Measurements from ENCODE around the gene SERPINA3.
A peak's percentile ranks its signal among the peaks of the same experiment; 100 is the strongest.
"Not testable (repeated sequence)": the region's sequence is repeated elsewhere in the genome, so short reads cannot be mapped to it uniquely, and the experiment has no call there.

Gene SERPINA3

DNA sequence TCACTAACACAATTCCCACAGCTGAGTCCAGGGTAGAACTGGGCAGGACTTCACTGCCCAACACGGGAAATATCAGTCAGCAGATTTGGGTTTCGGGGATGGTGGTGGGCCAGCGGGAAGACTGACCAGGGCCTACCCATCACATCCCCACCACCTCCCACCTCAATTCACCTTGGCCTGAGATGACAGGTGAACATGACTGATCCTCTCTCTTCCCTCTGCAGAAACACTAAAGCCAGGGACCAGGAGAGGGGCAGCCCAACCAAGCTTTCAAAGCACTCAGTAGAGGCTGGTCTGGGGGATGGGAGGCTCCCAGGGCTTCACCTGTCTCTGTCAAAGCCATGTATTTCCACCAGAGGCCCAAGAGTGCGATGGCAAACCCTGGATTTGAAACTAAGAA is 28.6 kb upstream of the SERPINA3 start:
- no peak overlapping the region for H3K27ac ChIP-seq
- no peak for DNase-seq (ENCODE audit: low read depth, low spot score)

DNA sequence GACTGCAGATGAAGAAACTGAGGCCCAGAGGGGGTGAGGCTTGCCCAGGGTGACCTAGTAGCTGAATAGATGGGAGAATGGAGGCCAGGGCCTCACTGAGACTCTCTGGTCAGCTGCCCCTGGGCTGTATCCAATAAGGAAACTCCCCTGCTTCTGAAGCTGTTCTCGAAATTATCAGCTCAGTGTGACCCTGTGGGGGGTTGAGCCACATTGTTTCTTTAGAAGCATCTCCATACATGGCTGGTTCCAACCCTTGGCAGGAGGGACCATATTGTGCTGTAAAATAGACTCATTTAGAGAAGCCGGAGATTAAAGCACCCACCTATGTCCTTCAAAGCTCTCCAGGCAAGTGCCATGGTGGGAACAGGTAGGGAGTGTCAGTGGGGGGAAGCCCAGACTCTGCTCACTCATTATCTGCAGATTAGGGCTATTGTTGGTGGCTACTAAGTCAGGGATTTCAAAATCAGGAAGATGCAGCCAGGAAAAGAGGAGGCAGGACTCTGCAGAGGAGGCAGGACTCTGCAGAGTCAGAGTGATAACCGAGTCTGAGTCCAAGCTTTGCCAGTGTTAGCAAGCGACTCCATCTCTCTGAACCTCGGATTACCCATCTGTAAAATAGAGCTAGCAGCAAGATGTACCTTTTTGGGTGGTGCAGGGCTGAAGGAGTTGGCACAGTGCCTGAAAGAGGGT is 27.5 kb upstream of the SERPINA3 start:
- no peak for DNase-seq (ENCODE audit: low read depth, low spot score)

GRCh38 chr14:94586635-94587034 is 25.6 kb upstream of the SERPINA3 start:
- DNase-seq (ENCODE audit: low read depth, low spot score): no peak
- H3K27ac ChIP-seq: no peak overlapping the region

More for the DNA sequence above, 27.5 kb upstream of the SERPINA3 start:
- H3K27ac ChIP-seq: no peak overlapping the region

DNA sequence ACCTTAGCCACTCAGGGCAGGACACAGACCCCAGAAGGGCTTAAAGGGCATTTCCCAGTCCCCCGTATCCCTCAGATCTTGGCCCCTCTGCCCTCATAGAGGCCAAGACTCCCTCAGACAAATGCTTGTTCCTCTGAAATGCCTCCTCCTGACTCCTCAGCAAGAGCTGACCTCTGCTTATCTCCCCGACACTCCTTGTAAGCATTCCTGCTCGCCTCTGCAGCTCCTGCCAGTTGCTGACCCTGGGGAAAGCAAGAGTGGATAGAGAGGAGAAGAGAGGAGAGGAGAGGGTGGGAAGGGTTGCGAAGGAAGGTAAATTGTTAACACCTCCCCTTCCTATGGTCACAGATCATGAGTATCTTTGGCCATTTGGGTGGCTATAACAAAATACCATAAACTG is 23.9 kb upstream of the SERPINA3 start:
- no peak overlapping the region for H3K27ac ChIP-seq
- DNase-seq (ENCODE audit: low read depth, low spot score): no peak

GRCh38 chr14:94591073-94591472 is 21.1 kb upstream of the SERPINA3 start:
- no peak overlapping the region for H3K27ac ChIP-seq

GRCh38 chr14:94591871-94592270 is 20.3 kb upstream of the SERPINA3 start:
- DNase-seq (ENCODE audit: low read depth, low spot score): no peak
- H3K27ac ChIP-seq: no peak overlapping the region

More at GRCh38 chr14:94591073-94591472, 21.1 kb upstream of the SERPINA3 start:
- DNase-seq (ENCODE audit: low read depth, low spot score): no peak

DNA sequence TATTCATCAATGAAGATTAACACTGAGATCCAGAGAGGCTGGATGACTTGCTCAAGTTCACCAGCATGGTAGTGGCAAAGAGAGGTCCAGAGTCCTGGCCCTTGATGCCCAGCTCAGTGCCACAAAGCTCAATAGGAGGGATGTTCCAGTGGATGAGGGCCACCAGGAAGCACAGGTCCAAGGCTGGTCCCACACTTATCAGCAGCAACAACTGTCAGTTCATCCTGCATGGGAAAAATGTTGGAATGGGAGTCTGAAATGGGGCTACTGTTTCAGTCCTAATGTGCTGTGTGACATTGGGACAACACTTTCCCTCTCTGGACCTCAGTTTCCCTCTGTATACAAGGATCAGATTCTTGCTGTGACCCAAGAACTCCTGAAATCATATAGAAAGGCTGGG is 19.7 kb upstream of the SERPINA3 start:
- DNase-seq (ENCODE audit: low read depth, low spot score): no peak
- no peak overlapping the region for H3K27ac ChIP-seq

DNA sequence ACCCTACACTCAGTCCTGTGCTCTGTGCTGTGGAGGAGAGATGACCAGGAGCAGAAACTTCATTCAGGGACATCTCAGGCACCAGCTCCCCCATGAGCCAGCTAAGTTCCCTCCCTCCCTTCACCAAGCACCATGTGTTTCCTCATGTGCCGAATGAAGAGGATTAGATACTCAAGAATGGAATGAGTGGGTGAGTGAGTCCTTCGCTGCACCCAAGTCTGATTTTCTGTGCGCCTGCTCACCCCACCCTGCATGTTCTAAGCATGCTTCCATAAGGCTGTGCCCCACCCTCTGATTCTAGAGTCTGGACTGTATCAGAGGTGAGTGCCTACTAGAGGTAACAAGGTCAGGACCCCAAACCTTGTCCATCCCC is 18.8 kb upstream of the SERPINA3 start:
- no peak for DNase-seq (ENCODE audit: low read depth, low spot score)

DNA sequence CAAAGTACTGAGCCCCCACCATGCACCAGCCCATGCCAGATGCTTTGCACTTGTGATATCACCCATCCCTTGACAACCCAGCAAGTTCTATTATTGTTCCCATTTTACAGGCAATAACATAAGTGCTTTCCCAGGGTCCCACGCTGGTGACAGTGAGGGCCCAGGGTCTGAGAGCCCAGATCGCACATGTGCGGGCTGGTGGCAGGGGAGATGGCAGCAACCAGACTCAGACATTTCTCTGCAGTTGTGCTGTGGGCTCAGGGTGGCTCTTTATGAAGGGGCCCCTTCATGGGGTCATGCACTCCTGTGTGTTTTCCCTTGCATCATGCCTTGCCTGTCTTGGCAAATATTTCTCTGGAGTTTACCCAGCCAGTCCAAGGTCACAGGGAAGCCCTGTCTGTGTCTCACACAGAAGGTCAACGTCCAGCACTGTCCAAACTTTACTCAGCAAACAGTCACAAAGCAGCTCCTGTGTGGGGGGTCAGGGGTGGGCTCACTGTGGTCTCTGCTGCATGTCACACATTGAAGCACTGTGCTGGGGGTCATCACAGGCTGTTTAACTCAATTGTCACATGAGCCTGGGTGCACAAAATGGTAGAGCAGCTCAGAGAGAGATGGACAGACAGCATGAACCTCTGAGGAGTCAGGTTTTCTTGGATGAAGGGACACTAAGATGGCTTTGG is 18.3 kb upstream of the SERPINA3 start:
- DNase-seq (ENCODE audit: low read depth, low spot score): no peak
- no peak overlapping the region for H3K27ac ChIP-seq

More for the DNA sequence above, 18.8 kb upstream of the SERPINA3 start:
- H3K27ac ChIP-seq: no peak overlapping the region

DNA sequence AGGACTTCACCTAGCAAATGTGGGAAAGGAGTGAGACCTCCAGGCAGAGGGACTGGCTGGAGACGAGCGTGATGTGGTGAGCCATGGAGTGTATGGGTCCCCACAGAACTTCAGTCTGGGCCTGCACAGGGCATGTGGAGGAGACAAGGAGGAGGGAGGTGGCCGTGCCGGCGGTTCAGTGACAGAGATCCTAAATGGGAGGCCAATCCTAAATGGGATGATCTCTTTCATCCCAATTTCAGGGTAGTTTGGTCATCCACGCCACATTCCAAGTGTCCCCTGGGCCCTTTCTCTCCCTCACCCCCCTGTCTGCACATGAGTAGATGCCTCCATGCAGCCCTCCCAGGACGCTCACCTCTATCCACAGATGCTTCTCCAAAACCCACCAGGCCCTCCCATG is 17.8 kb upstream of the SERPINA3 start:
- no peak for DNase-seq (ENCODE audit: low read depth, low spot score)
- H3K27ac ChIP-seq: no peak overlapping the region

GRCh38 chr14:94595912-94596311 is 16.3 kb upstream of the SERPINA3 start:
- H3K27ac ChIP-seq: no peak overlapping the region
- no peak for DNase-seq (ENCODE audit: low read depth, low spot score)

- no peak overlapping the region for H3K27ac ChIP-seq
- no peak for DNase-seq (ENCODE audit: low read depth, low spot score)
Measured at GRCh38 chr14:94596361-94596760, 15.8 kb upstream of the SERPINA3 start.

GRCh38 chr14:94597788-94598187 is 14.4 kb upstream of the SERPINA3 start:
- no peak for DNase-seq (ENCODE audit: low read depth, low spot score)
- no peak overlapping the region for H3K27ac ChIP-seq

DNA sequence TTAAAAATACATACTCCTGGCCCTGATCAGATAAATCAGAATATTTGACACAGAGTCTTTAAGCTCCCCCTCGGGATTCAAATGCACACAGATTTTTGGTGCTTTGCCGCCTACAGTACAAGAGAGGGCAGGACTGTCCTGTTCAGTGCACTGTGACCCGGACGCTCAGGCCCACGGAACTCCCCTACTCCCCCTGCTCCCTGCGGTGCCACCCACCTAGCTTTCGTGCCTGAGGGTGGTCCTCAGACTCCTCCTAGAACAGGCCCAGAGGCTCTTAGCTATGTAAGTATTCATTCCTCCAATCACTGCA is 13.7 kb upstream of the SERPINA3 start:
- DNase-seq (ENCODE audit: low read depth, low spot score): no peak
- H3K27ac ChIP-seq: peak overlapping the region; percentile 92

GRCh38 chr14:94598816-94599655 is 13.2 kb upstream of the SERPINA3 start:
- peak; percentile 95 for DNase-seq (ENCODE audit: low read depth, low spot score)
- H3K27ac ChIP-seq: peak overlapping the region; percentile 92

DNA sequence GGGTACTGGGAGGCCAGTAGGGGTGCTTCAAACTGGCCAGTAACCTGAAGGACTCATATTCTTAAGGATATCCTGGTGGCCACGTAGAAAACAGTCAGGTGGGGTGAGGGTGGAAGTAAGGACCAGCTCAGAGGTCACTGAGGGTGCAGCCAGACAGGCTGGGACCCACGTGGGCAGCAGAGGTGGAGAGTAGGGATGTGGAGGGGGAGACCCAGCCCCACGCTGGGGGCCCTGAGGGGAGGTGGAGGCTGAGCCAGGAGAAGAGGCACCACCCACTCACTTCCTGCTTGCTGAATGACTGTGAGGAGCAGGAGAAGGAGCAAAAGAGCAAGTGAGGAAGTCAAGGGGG is 12.6 kb upstream of the SERPINA3 start:
- peak overlapping the region; percentile 92 for H3K27ac ChIP-seq

DNA sequence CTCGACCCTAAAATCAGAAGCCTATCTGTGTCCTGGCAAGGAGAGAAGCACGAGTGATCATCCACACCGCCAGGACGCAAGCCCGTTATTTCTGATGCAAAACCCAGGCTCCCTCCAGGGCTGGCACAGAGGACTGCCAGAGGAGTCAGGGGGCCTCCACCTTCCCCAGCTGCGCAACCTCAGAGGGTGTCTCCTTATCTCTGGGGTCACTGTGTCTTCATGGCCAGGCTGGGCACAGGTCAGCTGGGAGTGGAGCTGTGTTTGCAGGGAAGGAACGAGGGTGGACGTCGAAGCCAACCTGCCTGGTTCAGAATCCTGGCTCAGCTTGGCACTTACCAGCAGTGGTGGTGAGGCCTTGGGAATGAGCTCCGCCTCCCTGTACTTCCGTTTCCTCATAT is 12.0 kb upstream of the SERPINA3 start:
- no peak for DNase-seq (ENCODE audit: low read depth, low spot score)
- peak overlapping the region; percentile 92 for H3K27ac ChIP-seq

More for the DNA sequence above, 12.6 kb upstream of the SERPINA3 start:
- no peak for DNase-seq (ENCODE audit: low read depth, low spot score)

GRCh38 chr14:94601884-94602391 is 10.3 kb upstream of the SERPINA3 start:
- peak; percentile 44 for DNase-seq (ENCODE audit: low read depth, low spot score)
- H3K27ac ChIP-seq: peak overlapping the region; percentile 92

DNA sequence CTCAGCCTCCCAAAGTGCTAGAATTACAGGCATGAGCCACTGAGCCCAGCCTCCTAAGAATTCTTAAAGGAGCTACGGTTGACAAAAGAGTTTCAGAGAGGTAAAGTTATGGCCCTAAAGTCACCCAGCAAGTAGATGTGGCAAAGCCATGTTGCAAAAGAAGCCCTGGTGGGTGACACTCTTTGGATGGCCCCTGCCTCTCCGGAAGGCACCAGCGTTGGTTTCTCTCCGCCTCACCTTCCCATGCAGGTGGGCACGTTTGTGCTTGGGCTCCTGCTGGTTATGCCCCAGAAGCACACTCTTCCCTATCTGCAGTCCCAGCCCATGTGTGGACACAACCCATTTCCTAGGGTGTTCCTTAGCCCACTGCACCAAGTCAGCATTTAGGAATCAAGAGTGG is 9.5 kb upstream of the SERPINA3 start:
- DNase-seq (ENCODE audit: low read depth, low spot score): no peak
- no peak overlapping the region for H3K27ac ChIP-seq

- DNase-seq (ENCODE audit: low read depth, low spot score): no peak
- H3K27ac ChIP-seq: no peak overlapping the region
Measured at GRCh38 chr14:94605361-94605760, 6.8 kb upstream of the SERPINA3 start.

DNA sequence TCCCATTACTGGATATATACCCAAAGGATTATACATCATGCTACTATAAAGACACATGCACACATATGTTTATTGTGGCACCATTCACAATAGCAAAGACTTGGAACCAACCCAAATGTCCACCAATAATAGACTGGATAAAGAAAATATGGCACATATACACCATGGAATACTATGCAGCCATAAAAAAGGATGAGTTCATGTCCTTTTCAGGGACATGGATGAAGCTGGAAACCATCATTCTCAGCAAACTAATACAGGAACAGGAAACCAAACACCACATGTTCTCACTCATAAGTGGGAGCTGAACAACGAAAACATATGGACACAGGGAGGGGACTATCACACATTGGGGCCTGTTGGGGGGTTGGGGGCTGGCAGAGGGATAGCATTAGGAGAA is 3.2 kb upstream of the SERPINA3 start:
- H3K27ac ChIP-seq; DNase-seq (ENCODE audit: low read depth, low spot score): not testable (repeated sequence)

Measured in epithelial cell of prostate (primary cell).